GM03348 (cell line): ENCODE measurements around the gene PIGH.
"Not testable (repeated sequence)": the region's sequence is repeated elsewhere in the genome, so short reads cannot be mapped to it uniquely, and the experiment has no call there.

ENCODE experiments used
- DNase-seq: peaks from one replicate; pipeline ENCODE4 v3.0.0; 2012; ENCODE audit warnings: low spot score

Gene PIGH

GRCh38 chr14:67551123-67551522 lies 48.9 kb downstream of the PIGH start:
- DNase-seq = no peak

- no peak for DNase-seq
Measured at GRCh38 chr14:67549734-67550133, 50.3 kb downstream of the PIGH start.

GRCh38 chr14:67547224-67547780 lies 52.8 kb downstream of the PIGH start:
- DNase-seq = no peak

- DNase-seq = no peak
Measured at GRCh38 chr14:67544590-67544989, 55.5 kb downstream of the PIGH start.

- DNase-seq = not testable (repeated sequence)
Measured at GRCh38 chr14:67542620-67543019, 57.4 kb downstream of the PIGH start.

- DNase-seq = no peak
Measured at GRCh38 chr14:67541448-67542387, 58.4 kb downstream of the PIGH start.
